ENCODE data around the gene LRRC37A. TPM values are rescaled to one million over a fixed set of nuclear protein-coding genes. Genes with fewer than 3 reads are reported as not detected.
"Not testable (repeated sequence)": the region's sequence is repeated elsewhere in the genome, so short reads cannot be mapped to it uniquely, and the experiment has no call there.

The LRRC37A gene
- total RNA-seq, 3 donors from 2014 or later (not counting 1 experiment from before 2014, with no cell fraction given): 1.9 to 8.0 (median 3.5) TPM

DNA sequence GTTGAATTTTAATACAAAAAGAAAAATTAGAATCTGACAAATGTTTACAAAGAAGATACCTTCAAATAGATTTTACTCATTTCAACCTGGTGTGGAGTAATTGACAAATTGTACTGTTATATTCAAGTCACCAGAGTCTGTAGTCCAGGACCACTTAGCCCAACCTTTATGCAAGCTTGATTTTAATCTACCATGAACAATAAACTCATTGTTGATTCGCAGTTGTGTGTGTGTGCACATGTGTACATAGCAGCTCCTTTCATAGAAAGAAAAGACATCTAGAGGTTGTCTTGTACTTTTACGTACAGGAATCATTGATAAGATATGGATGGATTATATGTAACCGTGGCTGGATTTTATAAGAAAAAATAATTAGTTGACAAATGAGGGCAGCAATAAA is 20.7 kb upstream of the LRRC37A start:
- Mint-ChIP-seq H3K4me1 (no peaks in the 10 kb centered on the region), H3K4me3 (no peak overlapping the region), H3K9me3 (no peaks in the 10 kb centered on the region), H3K27me3 (ENCODE audit: low read depth in 2 of 2) (no peaks in the 10 kb centered on the region), H3K27ac (no peak overlapping the region), H3K36me3 (no peaks in the 10 kb centered on the region)
- H3K36me3 ChIP-seq (ENCODE audit: control insufficient read depth, insufficient read depth, low read length): no peaks in the 10 kb centered on the region
- intact Hi-C loops (cut with micrococcal nuclease): no loop called here
- no peaks in the 10 kb centered on the region for H3K27me3 ChIP-seq (ENCODE audit: control insufficient read depth, insufficient read depth, low read length)
- H3K4me1 ChIP-seq (ENCODE audit: control insufficient read depth, insufficient read depth, low read length): no peaks in the 10 kb centered on the region
- TF ChIP-seq, protein P1, sequence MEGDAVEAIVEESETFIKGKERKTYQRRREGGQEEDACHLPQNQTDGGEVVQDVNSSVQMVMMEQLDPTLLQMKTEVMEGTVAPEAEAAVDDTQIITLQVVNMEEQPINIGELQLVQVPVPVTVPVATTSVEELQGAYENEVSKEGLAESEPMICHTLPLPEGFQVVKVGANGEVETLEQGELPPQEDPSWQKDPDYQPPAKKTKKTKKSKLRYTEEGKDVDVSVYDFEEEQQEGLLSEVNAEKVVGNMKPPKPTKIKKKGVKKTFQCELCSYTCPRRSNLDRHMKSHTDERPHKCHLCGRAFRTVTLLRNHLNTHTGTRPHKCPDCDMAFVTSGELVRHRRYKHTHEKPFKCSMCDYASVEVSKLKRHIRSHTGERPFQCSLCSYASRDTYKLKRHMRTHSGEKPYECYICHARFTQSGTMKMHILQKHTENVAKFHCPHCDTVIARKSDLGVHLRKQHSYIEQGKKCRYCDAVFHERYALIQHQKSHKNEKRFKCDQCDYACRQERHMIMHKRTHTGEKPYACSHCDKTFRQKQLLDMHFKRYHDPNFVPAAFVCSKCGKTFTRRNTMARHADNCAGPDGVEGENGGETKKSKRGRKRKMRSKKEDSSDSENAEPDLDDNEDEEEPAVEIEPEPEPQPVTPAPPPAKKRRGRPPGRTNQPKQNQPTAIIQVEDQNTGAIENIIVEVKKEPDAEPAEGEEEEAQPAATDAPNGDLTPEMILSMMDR (IDR thresholded peaks at IDR 0.05): no peak
- H3K4me3 ChIP-seq (ENCODE audit: low read length): no peak overlapping the region
- no peak for ATAC-seq
- no peaks in the 10 kb centered on the region for H3K9me3 ChIP-seq (ENCODE audit: control insufficient read depth, insufficient read depth, low read length)
- H3K27ac ChIP-seq (ENCODE audit: low read length): no peak overlapping the region
- 100% methylated on average over 1 of the region's 3 CpGs for WGBS (ENCODE audit: insufficient coverage)
- DNase-seq: no peak

DNA sequence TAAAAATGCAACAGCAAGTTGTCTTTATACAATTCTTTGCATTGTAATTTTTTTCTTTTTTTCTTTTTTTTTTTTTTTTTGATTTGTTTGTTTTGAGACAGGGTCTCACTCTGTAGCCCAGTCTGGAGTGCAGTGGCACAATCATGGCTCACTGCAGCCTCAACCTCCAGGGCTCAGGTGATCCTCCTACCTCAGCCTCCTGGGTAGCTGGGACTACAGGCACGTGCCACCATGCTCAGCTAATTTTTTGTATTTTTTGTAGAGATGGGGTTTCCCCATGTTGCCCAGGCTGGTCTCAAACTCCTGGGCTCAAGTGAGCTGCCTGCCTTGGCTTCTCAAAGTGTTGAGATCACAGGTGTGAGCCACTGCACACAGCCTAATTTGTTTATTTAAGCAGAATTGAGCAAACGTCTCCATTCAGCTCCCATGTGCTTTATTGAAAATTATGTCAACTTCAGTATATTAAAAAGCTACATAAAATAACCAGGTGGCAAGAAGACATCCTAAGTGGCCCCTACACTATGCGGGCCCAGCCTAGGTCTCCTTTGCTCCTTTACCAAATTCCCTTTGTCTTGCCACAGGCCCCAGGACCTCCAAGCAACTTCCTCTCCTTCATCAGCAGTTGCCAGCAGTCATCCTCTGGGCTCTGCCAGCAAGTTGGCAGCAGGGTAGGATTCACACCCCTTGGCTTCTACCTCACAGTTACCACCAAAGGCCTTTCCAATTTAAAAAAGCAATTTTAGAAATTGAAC is 18.0 kb upstream of the LRRC37A start:
- H3K27me3 Mint-ChIP-seq (ENCODE audit: low read depth in 2 of 2); H3K4me3 Mint-ChIP-seq; DNase-seq; H3K9me3 Mint-ChIP-seq; H3K4me1 ChIP-seq (ENCODE audit: control insufficient read depth, insufficient read depth, low read length); H3K36me3 Mint-ChIP-seq; H3K9me3 ChIP-seq (ENCODE audit: control insufficient read depth, insufficient read depth, low read length); H3K27ac Mint-ChIP-seq; H3K36me3 ChIP-seq (ENCODE audit: control insufficient read depth, insufficient read depth, low read length); H3K4me3 ChIP-seq (ENCODE audit: low read length); H3K27ac ChIP-seq (ENCODE audit: low read length); H3K4me1 Mint-ChIP-seq; intact Hi-C loops (cut with micrococcal nuclease); ATAC-seq; H3K27me3 ChIP-seq (ENCODE audit: control insufficient read depth, insufficient read depth, low read length): not testable (repeated sequence)
- 78% methylated on average over 3 of the region's 3 CpGs for WGBS (ENCODE audit: insufficient coverage)

DNA sequence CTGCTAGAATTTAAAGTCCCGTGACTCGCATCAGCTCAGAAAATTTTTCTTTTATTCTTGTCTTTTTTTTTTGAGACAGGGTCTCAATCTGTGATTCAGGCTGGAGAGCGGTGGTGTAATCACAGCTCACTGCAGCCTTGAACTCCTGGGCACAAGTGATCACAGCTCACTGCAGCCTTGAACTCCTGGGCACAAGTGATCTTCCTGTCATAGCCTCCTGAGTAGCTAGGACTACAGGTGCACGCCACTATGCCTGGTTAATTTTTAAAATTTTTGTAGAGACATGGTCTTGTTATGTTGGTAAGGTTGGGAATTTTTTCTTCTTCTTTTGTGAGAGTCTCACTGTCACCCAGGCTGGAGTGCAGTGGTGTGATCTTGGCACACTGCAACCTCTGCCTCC is 13.6 kb upstream of the LRRC37A start:
- DNase-seq; H3K27ac Mint-ChIP-seq; H3K4me1 Mint-ChIP-seq; ATAC-seq; H3K4me3 ChIP-seq (ENCODE audit: low read length); H3K9me3 ChIP-seq (ENCODE audit: control insufficient read depth, insufficient read depth, low read length); H3K4me3 Mint-ChIP-seq; H3K36me3 ChIP-seq (ENCODE audit: control insufficient read depth, insufficient read depth, low read length); H3K4me1 ChIP-seq (ENCODE audit: control insufficient read depth, insufficient read depth, low read length); H3K27me3 Mint-ChIP-seq (ENCODE audit: low read depth in 2 of 2); H3K27ac ChIP-seq (ENCODE audit: low read length); H3K36me3 Mint-ChIP-seq; H3K27me3 ChIP-seq (ENCODE audit: control insufficient read depth, insufficient read depth, low read length); H3K9me3 Mint-ChIP-seq: not testable (repeated sequence)
- WGBS (ENCODE audit: insufficient coverage): 94% methylated on average over 3 of the region's 4 CpGs
- intact Hi-C loops (cut with micrococcal nuclease): loop anchor here (10.0 kb wide), 1 partner anchor 277 kb away; no protein-coding TSS in a partner anchor

DNA sequence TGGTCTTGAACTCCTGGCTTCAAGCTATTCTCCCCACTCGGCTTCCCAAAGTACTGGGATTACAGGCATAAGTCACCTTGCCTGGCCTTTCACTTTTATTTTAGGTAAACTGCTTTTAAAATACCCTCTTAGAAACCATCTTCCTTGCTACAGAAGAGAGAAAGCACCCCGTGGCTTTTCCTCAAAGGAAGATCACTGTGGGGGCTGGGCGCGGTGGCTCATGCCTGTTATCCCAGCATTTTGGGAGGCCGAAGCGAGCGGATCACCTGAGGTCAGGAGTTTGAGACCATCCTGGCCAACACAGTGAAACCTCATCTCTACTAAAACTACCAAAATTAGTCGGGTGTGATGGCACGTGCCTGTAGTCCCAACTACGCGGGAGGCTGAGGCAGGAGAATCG is 12.3 kb upstream of the LRRC37A start:
- not testable (repeated sequence) for H3K27me3 Mint-ChIP-seq (ENCODE audit: low read depth in 2 of 2); H3K9me3 Mint-ChIP-seq; H3K27me3 ChIP-seq (ENCODE audit: control insufficient read depth, insufficient read depth, low read length); H3K27ac Mint-ChIP-seq; H3K36me3 Mint-ChIP-seq; H3K36me3 ChIP-seq (ENCODE audit: control insufficient read depth, insufficient read depth, low read length); ATAC-seq; H3K4me3 Mint-ChIP-seq; H3K9me3 ChIP-seq (ENCODE audit: control insufficient read depth, insufficient read depth, low read length); H3K27ac ChIP-seq (ENCODE audit: low read length); H3K4me1 ChIP-seq (ENCODE audit: control insufficient read depth, insufficient read depth, low read length); H3K4me1 Mint-ChIP-seq; H3K4me3 ChIP-seq (ENCODE audit: low read length); DNase-seq
- intact Hi-C loops (cut with micrococcal nuclease): loop anchor here (10.0 kb wide), 1 partner anchor 278 kb away; no protein-coding TSS in a partner anchor
- WGBS (ENCODE audit: insufficient coverage): 94% methylated on average over 7 of the region's 12 CpGs

DNA sequence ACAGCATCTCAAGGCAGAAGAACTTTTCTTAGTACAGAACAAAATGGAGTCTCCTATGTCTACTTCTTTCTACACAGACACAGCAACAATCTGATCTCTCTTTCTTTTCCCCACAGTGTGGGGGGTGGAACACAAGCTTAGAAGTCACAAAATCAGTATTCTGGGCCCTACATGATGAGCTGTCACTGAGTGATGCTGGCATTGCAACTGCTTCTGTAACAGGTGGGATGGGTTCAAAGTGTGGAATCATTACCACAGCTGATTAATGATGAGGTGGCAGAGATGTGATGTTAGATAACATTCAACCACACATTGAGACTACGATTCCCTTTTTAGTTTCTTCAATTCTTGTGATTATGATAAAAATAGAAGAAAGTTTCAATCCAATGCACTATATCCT is 10.5 kb upstream of the LRRC37A start:
- ATAC-seq: peak in 1 of 3 donors; percentile 66
- not testable (repeated sequence) for H3K9me3 ChIP-seq (ENCODE audit: control insufficient read depth, insufficient read depth, low read length); H3K36me3 Mint-ChIP-seq; H3K27me3 ChIP-seq (ENCODE audit: control insufficient read depth, insufficient read depth, low read length); H3K27ac ChIP-seq (ENCODE audit: low read length); H3K4me1 Mint-ChIP-seq; H3K4me1 ChIP-seq (ENCODE audit: control insufficient read depth, insufficient read depth, low read length); H3K4me3 Mint-ChIP-seq; H3K4me3 ChIP-seq (ENCODE audit: low read length); H3K9me3 Mint-ChIP-seq; H3K27ac Mint-ChIP-seq; H3K27me3 Mint-ChIP-seq (ENCODE audit: low read depth in 2 of 2); H3K36me3 ChIP-seq (ENCODE audit: control insufficient read depth, insufficient read depth, low read length); DNase-seq
- no CpG with 5 or more reads among the region's 1 CpG for WGBS (ENCODE audit: insufficient coverage)
- intact Hi-C loops (cut with micrococcal nuclease): loop anchor here (10.0 kb wide), 1 partner anchor 280 kb away; no protein-coding TSS in a partner anchor

DNA sequence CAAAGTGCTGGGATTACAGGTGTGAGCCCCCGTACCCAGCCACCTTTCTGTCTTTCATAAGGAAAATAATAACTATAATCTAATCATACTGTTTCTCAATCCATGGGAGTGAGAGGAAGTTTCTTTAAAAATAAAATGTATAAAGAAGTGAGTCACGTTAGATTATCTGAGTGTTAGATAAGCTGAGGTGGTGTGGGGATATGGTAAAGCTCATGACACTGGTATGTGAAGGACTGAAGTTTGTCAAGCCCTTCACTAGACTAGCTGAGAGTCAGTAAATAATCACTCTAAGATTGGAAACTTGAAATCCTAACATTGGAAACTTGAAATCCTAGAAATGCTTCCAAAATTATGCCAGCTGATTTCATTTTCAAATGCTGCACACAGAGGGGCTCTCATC is 9.4 kb upstream of the LRRC37A start:
- not testable (repeated sequence) for H3K36me3 ChIP-seq (ENCODE audit: control insufficient read depth, insufficient read depth, low read length); H3K36me3 Mint-ChIP-seq; H3K4me1 ChIP-seq (ENCODE audit: control insufficient read depth, insufficient read depth, low read length); H3K27ac Mint-ChIP-seq; DNase-seq; H3K4me3 ChIP-seq (ENCODE audit: low read length); H3K4me1 Mint-ChIP-seq; H3K27me3 Mint-ChIP-seq (ENCODE audit: low read depth in 2 of 2); H3K9me3 Mint-ChIP-seq; H3K4me3 Mint-ChIP-seq; H3K27ac ChIP-seq (ENCODE audit: low read length); H3K27me3 ChIP-seq (ENCODE audit: control insufficient read depth, insufficient read depth, low read length); H3K9me3 ChIP-seq (ENCODE audit: control insufficient read depth, insufficient read depth, low read length)
- no CpG with 5 or more reads among the region's 2 CpGs for WGBS (ENCODE audit: insufficient coverage)
- intact Hi-C loops (cut with micrococcal nuclease): loop anchor here (10.0 kb wide), 1 partner anchor 281 kb away; no protein-coding TSS in a partner anchor
- ATAC-seq: peak in 1 of 3 donors; percentile 62
